ENCODE measurements around the gene OR51E2. TPM values are rescaled to one million over a fixed set of nuclear protein-coding genes. Genes with fewer than 3 reads are reported as not detected.

OR51E2 gene
- total RNA-seq, 1 experiment from 2014 or later = not detected

- H3K36me3 Mint-ChIP-seq (ENCODE audit: insufficient read depth in 1 of 3, low read depth in 3 of 3) = no peaks in the 10 kb centered on the region
- no peak overlapping the region for H2AFZ ChIP-seq (ENCODE audit: low read length)
- H3K9me3 ChIP-seq (ENCODE audit: control insufficient read depth, low read depth, low read length) = no peaks in the 10 kb centered on the region
- H3K9ac ChIP-seq (ENCODE audit: extremely low read depth, insufficient read length, low read length) = no peak overlapping the region
- H3K79me1 ChIP-seq (ENCODE audit: insufficient read depth, low read depth, low read length, poor library complexity, severe bottlenecking) = no peaks in the 10 kb centered on the region
- WGBS (ENCODE audit: extremely low coverage, insufficient read length, low lambda C conversion rate) = no CpG with 5 or more reads among the region's 2 CpGs
- no peak overlapping the region for H4K5ac ChIP-seq (ENCODE audit: insufficient read length, low read depth, low read length)
- no peak overlapping the region for H2BK12ac ChIP-seq (ENCODE audit: insufficient read length, low read depth, low read length)
- no peaks in the 10 kb centered on the region for H3K4me1 ChIP-seq (ENCODE audit: insufficient read depth, low read length)
- H3K9me3 Mint-ChIP-seq = peaks cover 0 to 5% of the 10 kb centered on the region in 2 experiments; a peak in 2 of 5 replicates
- H3K23me2 ChIP-seq (ENCODE audit: insufficient read length, low read depth, low read length, poor library complexity, severe bottlenecking) = no peaks in the 10 kb centered on the region
- H4K20me1 ChIP-seq (ENCODE audit: control insufficient read depth, insufficient read depth, insufficient read length) = no peaks in the 10 kb centered on the region
- no peak overlapping the region for H3K27ac ChIP-seq (ENCODE audit: insufficient read length, low read depth, low read length)
- H3K23ac ChIP-seq (ENCODE audit: insufficient read length, low read depth, low read length) = no peak overlapping the region
- H3K56ac ChIP-seq (ENCODE audit: insufficient read length, low read depth, low read length) = no peak overlapping the region
- H3K4ac ChIP-seq (ENCODE audit: low read depth, low read length) = no peak overlapping the region
- H3K18ac ChIP-seq (ENCODE audit: insufficient read length, low read depth, low read length) = no peak overlapping the region
- no peak overlapping the region for H2BK15ac ChIP-seq (ENCODE audit: low read depth, low read length)
- H3K27me3 ChIP-seq (ENCODE audit: insufficient read depth, low read length) = no peaks in the 10 kb centered on the region
- H3K4me1 Mint-ChIP-seq = peaks cover 0 to under 1% of the 10 kb centered on the region in 2 experiments; a peak in 2 of 4 replicates
- no peak overlapping the region for H2BK120ac ChIP-seq (ENCODE audit: low read depth, low read length, poor library complexity, severe bottlenecking)
- H3K4me2 ChIP-seq (ENCODE audit: insufficient read depth, insufficient read length, low read length) = no peak overlapping the region
- TF ChIP-seq, protein P1, sequence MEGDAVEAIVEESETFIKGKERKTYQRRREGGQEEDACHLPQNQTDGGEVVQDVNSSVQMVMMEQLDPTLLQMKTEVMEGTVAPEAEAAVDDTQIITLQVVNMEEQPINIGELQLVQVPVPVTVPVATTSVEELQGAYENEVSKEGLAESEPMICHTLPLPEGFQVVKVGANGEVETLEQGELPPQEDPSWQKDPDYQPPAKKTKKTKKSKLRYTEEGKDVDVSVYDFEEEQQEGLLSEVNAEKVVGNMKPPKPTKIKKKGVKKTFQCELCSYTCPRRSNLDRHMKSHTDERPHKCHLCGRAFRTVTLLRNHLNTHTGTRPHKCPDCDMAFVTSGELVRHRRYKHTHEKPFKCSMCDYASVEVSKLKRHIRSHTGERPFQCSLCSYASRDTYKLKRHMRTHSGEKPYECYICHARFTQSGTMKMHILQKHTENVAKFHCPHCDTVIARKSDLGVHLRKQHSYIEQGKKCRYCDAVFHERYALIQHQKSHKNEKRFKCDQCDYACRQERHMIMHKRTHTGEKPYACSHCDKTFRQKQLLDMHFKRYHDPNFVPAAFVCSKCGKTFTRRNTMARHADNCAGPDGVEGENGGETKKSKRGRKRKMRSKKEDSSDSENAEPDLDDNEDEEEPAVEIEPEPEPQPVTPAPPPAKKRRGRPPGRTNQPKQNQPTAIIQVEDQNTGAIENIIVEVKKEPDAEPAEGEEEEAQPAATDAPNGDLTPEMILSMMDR (conservative IDR thresholded peaks at IDR 0.05) = no peak
- H3K4me3 Mint-ChIP-seq = no peak overlapping the region
- no peak overlapping the region for H2AK5ac ChIP-seq (ENCODE audit: insufficient read length, low read length)
- H4K8ac ChIP-seq (replicated peaks; ENCODE audit: insufficient read length, low read depth, low read length) = no peak overlapping the region
- no peak overlapping the region for H2BK20ac ChIP-seq (ENCODE audit: low read depth, low read length, poor library complexity, severe bottlenecking)
- no peaks in the 10 kb centered on the region for H3K27me3 Mint-ChIP-seq (ENCODE audit: low read depth)
- no peak overlapping the region for H4K91ac ChIP-seq (ENCODE audit: insufficient read length, low read depth, low read length)
- H3K79me2 ChIP-seq (ENCODE audit: insufficient read depth, low read length) = no peaks in the 10 kb centered on the region
- no peak overlapping the region for H3T11ph ChIP-seq (ENCODE audit: low read length)
- no peak overlapping the region for H2BK5ac ChIP-seq (ENCODE audit: insufficient read length, low read length)
- H3K14ac ChIP-seq (ENCODE audit: insufficient read depth, low read length) = no peak overlapping the region
- no peak overlapping the region for H3K27ac Mint-ChIP-seq
- DNase-seq = no peak
Measured at GRCh38 chr11:4636136-4636535, 61.5 kb downstream of the OR51E2 start.

Other genes starting within 250 kb of the OR51E2 start
- gene OR52K2, start 248.6 kb downstream of the OR51E2 start, total RNA-seq (2021) = not detected in 2 replicates
- gene OR52K1, start 215.2 kb downstream of the OR51E2 start, total RNA-seq (2021) = not detected in 2 replicates
- gene OR52M1, start 152.7 kb downstream of the OR51E2 start, total RNA-seq (2021) = not detected in 2 replicates
- gene OR52I2, start 116.1 kb downstream of the OR51E2 start, total RNA-seq (2021) = not detected in 2 replicates
- gene OR52I1, start 103.8 kb downstream of the OR51E2 start, total RNA-seq (2021) = not detected in 2 replicates
- gene TRIM68, start 89.6 kb downstream of the OR51E2 start, total RNA-seq (2021) = 7.5 and 9.9 TPM in 2 replicates
- gene OR51D1, start 60.4 kb downstream of the OR51E2 start, total RNA-seq (2021) = not detected in 2 replicates
- not detected in 2 replicates for gene OR51E1, start 53.9 kb downstream of the OR51E2 start, total RNA-seq (2021)
- not detected in 2 replicates for gene MMP26, start 6.9 kb upstream of the OR51E2 start, total RNA-seq (2021)
- not detected in 2 replicates for gene OR51F1, start 72.1 kb upstream of the OR51E2 start, total RNA-seq (2021)
- gene OR52R1, start 106.5 kb upstream of the OR51E2 start, total RNA-seq (2021) = not detected in 2 replicates
- gene OR51F2, start 123.5 kb upstream of the OR51E2 start, total RNA-seq (2021) = not detected in 2 replicates
- not detected in 2 replicates for gene OR51S1, start 151.4 kb upstream of the OR51E2 start, total RNA-seq (2021)
- not detected in 2 replicates for gene OR51T1, start 184.0 kb upstream of the OR51E2 start, total RNA-seq (2021)
- gene OR51A7, start 205.9 kb upstream of the OR51E2 start, total RNA-seq (2021) = not detected in 2 replicates
- gene OR51G2, start 221.5 kb upstream of the OR51E2 start, total RNA-seq (2021) = not detected in 2 replicates
- not detected in 2 replicates for gene OR51G1, start 226.5 kb upstream of the OR51E2 start, total RNA-seq (2021)
- not detected in 2 replicates for gene OR51A4, start 249.8 kb upstream of the OR51E2 start, total RNA-seq (2021)